Right cardiac atrium (tissue), 5 donors: ENCODE results near the gene CAPG. TPM values are rescaled to one million over a fixed set of nuclear protein-coding genes. Genes with fewer than 3 reads are reported as not detected.
"Not testable (repeated sequence)": the region's sequence is repeated elsewhere in the genome, so short reads cannot be mapped to it uniquely, and the experiment has no call there.

Experiments used
- ATAC-seq, 2 donors: fragments of 200-7000 bp; cut with Tn5 transposase; one replicate each; pipeline versions ENCODE4 v1.8.0 to v1.9.1; 2020; ENCODE audit warnings: moderate library complexity in 2 of 2, mild to moderate bottlenecking in 1 of 2
- DNase-seq, 3 donors: peaks; one replicate each; pipeline ENCODE4 v3.0.0-alpha.2; 2020
- H3K27ac ChIP-seq: one replicate; pipeline ENCODE4 v1.5.1; 2013; ENCODE audit warnings: mild to moderate bottlenecking, low read length, control low read depth, moderate library complexity
- H3K27me3 ChIP-seq: one replicate; pipeline ENCODE4 v1.6.1; 2013; ENCODE audit not compliant: control insufficient read depth, insufficient read depth
- H3K4me1 ChIP-seq: one replicate; pipeline ENCODE4 v1.6.1; 2013; ENCODE audit warnings: low read length; ENCODE audit not compliant: control insufficient read depth, insufficient read depth
- H3K4me3 ChIP-seq: one replicate; pipeline ENCODE4 v1.5.1; 2013; ENCODE audit warnings: low read length, control low read depth
- H3K9me3 ChIP-seq: one replicate; pipeline ENCODE4 v1.6.1; 2013; ENCODE audit warnings: low read length; ENCODE audit not compliant: control insufficient read depth
- WGBS: extraction: QIAGEN DNeasy Blood & Tissue Kit; methylation state at CpG from one replicate; pipeline ENCODE4 v1.1.7; 2013; 5-methylcytosine and 5-hydroxymethylcytosine counted together
- intact Hi-C, 4 donors: fragments of 100-400 bp; cut with DNase I; formaldehyde crosslinking; loops; one replicate each; pipeline versions ENCODE4 v1.11.0 to v1.14.0; 2022 to 2023
- polyA plus RNA-seq: library from polyadenylated mRNA; stranded (reverse); fragments of 200-250 nt; gene quantifications from one replicate; pipeline ENCODE4 v1.2.3, GENCODE V29; 2013
- total RNA-seq, 4 donors: library from RNA; stranded (reverse); fragmentation: NEBNext Ultra II Directional; extraction: Animal tissue kit (Norgen Biotek cat#: 25700); gene quantifications; one replicate each; pipeline ENCODE4 v1.2.1, GENCODE V29; 2021
- donor health status: healthy with polysubstance abuse.
- donor health status: DM: no; HTN: yes; CAD: no.
- donor health status: DM: no; HTN: no; CAD: no.
- donor health status: DM: no; HTN: yes; CAD: no; lungs with severe emphysema.
- donor health status: DM: yes; HTN: yes; CAD: no.

Gene CAPG
- total and polyA plus RNA-seq, 5 donors: 6.8 to 15.6 (median 13.2) TPM

DNA sequence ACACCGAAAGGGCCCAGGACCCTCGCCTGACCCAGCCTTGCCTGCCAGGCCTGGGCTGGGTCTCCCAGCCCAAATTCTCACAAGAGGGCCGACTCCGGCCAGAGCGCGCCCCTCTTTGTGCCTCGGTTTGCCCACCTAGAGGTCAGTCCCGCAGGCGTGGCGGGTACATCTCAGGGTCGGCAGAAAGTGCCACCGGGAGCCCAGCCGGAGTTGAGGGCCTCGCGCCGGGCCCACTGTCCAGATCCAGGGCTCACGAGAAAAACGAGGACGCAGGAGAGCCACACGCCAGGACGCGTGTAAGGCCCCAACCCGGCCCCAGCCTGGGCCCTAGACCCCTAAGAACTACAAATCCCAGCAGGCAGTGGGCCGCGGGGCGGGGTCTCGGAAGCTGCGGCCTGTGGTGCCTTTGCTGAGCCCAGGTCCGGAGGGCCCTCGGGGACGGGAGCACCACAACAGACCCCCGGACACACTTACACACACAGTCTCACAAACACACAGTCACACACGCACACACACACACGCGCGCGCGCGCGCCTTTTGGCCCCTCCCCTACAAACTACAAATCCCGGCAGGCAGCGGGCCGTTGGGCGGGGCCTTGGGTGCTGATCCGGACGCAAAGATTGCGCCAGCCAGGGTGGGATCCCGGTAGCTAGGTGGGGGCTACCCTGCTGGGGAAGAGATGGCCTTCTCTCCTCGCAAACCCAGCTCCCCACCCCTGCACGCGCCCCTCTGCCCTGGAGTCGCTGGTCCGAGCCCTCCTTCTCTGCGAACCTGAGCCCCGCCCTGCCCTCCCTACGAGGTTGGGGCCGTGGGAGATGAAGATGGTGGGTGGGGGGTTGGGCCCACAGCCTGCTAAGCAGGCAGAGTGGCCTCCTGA lies 8.2 kb upstream of the CAPG start, which contains the start of gene SH2D6:
SH2D6 (plus strand) TSS at position 583 of the 877 bp plus-strand sequence. CDS start 10,752 bp downstream, outside the sequence.
- Histone ChIP-seq H3K27ac (peak within 1 kb of the TSS; percentile 91), H3K4me3 (peak within 1 kb of the TSS; percentile 70), H3K27me3 (no peaks in the 10 kb centered on the region), H3K9me3 (no peaks in the 10 kb centered on the region), H3K4me1 (no peaks in the 10 kb centered on the region)
- intact Hi-C loops: no loop called here
- WGBS: 17% methylated on average over 57 of the region's 57 CpGs
- ATAC-seq (peak; percentile 80 to 83), DNase-seq (peak; percentile 89 to 96 (median 95))

DNA sequence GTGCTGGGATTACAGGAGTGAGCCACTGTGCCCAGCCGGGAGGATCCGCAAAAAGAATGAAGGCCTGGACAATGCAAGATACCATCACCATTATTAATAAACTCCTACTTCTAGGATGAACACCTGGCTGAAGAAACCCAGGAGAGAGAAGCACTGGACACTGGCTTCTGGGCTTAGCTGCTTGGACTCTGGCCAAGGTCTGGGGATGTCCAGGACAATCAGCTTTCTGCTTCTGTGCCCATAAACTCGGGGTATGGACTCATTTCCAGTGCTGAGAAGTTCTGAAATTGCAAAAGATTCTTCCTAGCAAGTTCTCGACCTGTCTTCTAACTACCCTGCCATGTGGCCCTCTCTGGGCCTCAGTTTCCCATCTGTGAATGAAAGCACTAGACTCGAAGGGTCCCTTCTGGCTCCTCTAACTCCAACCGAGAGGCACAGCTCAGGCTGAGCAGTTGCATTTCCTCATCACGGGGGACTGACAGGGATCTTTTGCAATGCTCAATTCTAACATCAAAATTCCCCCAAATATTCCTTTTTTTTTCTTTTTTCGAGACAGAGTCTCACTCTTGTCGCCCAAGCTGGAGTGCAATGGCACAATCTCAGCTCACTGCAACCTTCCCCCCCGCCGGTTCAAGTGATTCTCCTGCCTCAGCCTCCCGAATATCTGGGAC lies 5.9 kb upstream of the CAPG start:
- ATAC-seq (no peak), DNase-seq (peak in 1 of 3 donors; percentile 16)
- H3K4me1 ChIP-seq: no peaks in the 10 kb centered on the region
- intact Hi-C loops: no loop called here
- H3K4me3 ChIP-seq: no peak overlapping the region
- no peaks in the 10 kb centered on the region for H3K9me3 ChIP-seq
- no peaks in the 10 kb centered on the region for H3K27me3 ChIP-seq
- H3K27ac ChIP-seq: no peak overlapping the region
- 79% methylated on average over 12 of the region's 12 CpGs for WGBS

GRCh38 chr2:85414761-85415553 lies 4.8 kb upstream of the CAPG start:
- H3K4me1 ChIP-seq: no peaks in the 10 kb centered on the region
- no peak overlapping the region for H3K27ac ChIP-seq
- no peak for DNase-seq
- intact Hi-C loops: no loop called here
- no peak for ATAC-seq
- no peaks in the 10 kb centered on the region for H3K9me3 ChIP-seq
- H3K27me3 ChIP-seq: no peaks in the 10 kb centered on the region
- whole genome bisulfite sequencing: 90% methylated on average over 7 of the region's 7 CpGs
- no peak overlapping the region for H3K4me3 ChIP-seq

GRCh38 chr2:85414421-85414759 lies 4.2 kb upstream of the CAPG start:
- intact Hi-C loops, H3K9me3 ChIP-seq, ATAC-seq, H3K4me3 ChIP-seq, H3K27ac ChIP-seq, DNase-seq, H3K27me3 ChIP-seq, H3K4me1 ChIP-seq: not testable (repeated sequence)
- WGBS: 93% methylated on average over 5 of the region's 5 CpGs

GRCh38 chr2:85413592-85414420 lies 3.6 kb upstream of the CAPG start:
- Histone ChIP-seq H3K4me1 (peaks cover 3% of the 10 kb centered on the region), H3K27ac (no peak overlapping the region), H3K27me3 (no peaks in the 10 kb centered on the region), H3K9me3 (no peaks in the 10 kb centered on the region), H3K4me3 (peak overlapping the region; percentile 10)
- WGBS: 4% methylated on average over 44 of the region's 44 CpGs
- peak; percentile 65 to 77 (median 69) for DNase-seq
- intact Hi-C loops: no loop called here
- ATAC-seq: peak; percentile 30 to 62

DNA sequence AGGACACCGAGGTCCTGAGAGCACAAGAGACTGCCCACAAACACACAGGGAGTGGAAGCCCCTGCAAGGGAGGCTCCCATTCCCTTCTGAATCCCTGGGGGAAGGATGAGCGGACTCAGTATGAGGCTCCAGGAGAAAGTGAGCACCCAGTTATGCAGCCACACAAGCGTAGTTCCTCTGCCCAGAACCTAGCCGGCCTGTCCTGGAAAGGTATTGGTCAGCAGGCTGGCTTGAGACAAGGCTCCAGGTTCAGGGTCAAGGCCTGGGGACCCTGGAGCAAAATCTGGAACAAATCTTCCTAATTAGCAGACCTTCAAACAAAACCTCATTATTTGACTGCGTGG lies 1.2 kb upstream of the CAPG start:
- ATAC-seq (no peak), DNase-seq (no peak)
- Histone ChIP-seq H3K27me3 (no peaks in the 10 kb centered on the region), H3K4me3 (no peak overlapping the region), H3K9me3 (no peaks in the 10 kb centered on the region), H3K4me1 (peaks cover 5% of the 10 kb centered on the region), H3K27ac (no peak overlapping the region)
- intact Hi-C loops: no loop called here
- WGBS: 92% methylated on average over 5 of the region's 5 CpGs

DNA sequence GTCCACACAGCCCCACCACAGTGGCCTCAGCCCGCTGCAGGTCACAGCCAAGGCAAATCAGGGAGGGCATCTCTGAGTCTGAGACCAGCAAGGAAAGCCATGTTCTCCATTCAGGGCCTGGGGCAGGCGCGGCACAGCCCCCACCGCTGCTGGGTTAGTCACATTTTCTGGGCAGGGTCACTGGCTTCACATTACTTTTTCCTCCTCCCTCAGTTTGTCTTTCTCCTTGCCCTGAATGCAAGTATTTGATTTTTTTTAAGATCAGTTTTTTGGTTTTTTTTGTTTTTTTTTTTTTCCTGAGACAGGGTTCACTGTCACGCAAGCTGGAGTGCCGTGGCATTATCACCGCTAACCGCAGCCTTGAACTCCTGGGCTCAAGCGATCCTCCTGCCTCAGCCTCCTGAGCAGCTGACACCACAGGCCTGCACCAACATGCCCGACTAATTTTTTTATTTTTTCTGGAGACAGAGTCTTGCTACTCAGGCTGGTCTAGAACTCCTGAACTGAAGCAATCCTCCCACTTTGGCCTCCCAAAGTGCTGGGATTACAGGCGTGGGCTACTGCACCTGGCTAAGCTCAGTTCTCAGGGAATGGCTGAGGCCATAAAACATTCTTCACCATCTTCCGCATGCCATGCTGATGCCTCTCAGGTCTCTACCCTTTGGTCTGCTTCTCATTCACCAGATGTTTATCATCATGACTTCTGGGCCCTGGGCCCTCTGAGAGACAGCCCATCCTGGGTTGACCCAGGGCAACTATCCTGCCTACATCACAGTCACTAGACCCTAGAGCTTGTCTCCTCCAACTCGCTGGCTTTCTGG lies 628 bp upstream of the CAPG start:
- Histone ChIP-seq H3K4me1 (peaks cover 5% of the 10 kb centered on the region), H3K27me3 (no peaks in the 10 kb centered on the region), H3K4me3 (no peak overlapping the region), H3K9me3 (no peaks in the 10 kb centered on the region), H3K27ac (no peak overlapping the region)
- no peak for ATAC-seq
- 86% methylated on average over 13 of the region's 13 CpGs for WGBS
- intact Hi-C loops: no loop called here
- peak in 1 of 3 donors; percentile 10 for DNase-seq

GRCh38 chr2:85405201-85406059 lies 4.7 kb downstream of the CAPG start:
- peaks cover 5% of the 10 kb centered on the region for H3K4me1 ChIP-seq
- 64% methylated on average over 15 of the region's 15 CpGs for WGBS
- no peaks in the 10 kb centered on the region for H3K9me3 ChIP-seq
- intact Hi-C loops: no loop called here
- H3K27ac ChIP-seq: no peak overlapping the region
- no peaks in the 10 kb centered on the region for H3K27me3 ChIP-seq
- no peak overlapping the region for H3K4me3 ChIP-seq
- ATAC-seq: peak; percentile 21 to 54
- peak in 1 of 3 donors; percentile 74 for DNase-seq

- ATAC-seq: no peak
- Histone ChIP-seq H3K4me1 (no peaks in the 10 kb centered on the region), H3K27ac (no peak overlapping the region), H3K9me3 (no peaks in the 10 kb centered on the region), H3K27me3 (no peaks in the 10 kb centered on the region), H3K4me3 (no peak overlapping the region)
- no peak for DNase-seq
- intact Hi-C loops: no loop called here
- WGBS: 90% methylated on average over 8 of the region's 8 CpGs
Measured at GRCh38 chr2:85401844-85402243, 8.3 kb downstream of the CAPG start.
